ENCODE data around the gene FGD6.
"Not testable (repeated sequence)": the region's sequence is repeated elsewhere in the genome, so short reads cannot be mapped to it uniquely, and the experiment has no call there.

The FGD6 gene
- total RNA-seq, result 5.3 reads per million, percentile 20 among the genes with 10 or more reads in this experiment

DNA sequence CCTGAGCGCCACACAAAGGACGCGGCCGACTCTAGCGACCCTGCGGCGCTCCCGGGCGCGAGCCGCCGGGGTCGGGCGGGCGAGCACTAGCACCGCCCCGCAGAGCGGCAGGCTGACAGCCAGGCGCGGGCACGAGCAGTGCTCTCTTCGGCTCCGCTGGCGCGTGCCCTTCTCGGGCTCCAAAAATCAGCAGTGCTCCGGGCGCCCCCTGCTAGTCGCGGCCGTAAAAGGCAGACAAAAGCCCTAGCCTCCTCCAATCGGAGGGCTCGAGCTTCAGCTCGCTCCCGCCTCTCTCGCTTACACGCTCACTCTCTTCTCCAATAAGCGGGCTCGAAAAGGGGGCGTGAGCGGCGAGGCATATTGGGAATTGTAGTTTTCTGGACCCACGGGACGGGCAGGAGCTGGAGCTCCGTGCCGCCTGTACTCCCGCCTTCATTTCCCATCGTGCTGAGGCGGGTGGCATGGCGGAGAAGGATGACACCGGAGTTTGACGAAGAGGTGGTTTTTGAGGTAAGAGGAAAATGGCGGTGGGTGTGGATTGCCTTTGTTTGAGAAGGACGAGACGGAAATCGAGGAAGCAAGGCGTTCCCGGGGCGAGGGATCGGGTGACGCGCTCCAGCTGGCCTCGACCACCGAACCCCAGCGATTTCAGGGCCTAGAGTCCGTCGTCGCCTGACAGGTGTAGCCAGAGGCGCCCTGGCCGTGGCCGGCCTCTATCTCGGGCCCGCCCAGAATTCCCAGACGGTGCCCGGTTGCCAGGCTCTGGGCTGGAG lies at the start of gene FGD6, which contains the start of gene VEZT:
TSS of gene FGD6 (minus strand) at position 91 of the 773 bp plus-strand sequence. CDS start 227 bp downstream, outside the sequence.
TSS of gene VEZT (plus strand) at position 431 of the 773 bp plus-strand sequence. CDS start at position 475, 44 bp downstream.
- DNase-seq, result peak; percentile 96

DNA sequence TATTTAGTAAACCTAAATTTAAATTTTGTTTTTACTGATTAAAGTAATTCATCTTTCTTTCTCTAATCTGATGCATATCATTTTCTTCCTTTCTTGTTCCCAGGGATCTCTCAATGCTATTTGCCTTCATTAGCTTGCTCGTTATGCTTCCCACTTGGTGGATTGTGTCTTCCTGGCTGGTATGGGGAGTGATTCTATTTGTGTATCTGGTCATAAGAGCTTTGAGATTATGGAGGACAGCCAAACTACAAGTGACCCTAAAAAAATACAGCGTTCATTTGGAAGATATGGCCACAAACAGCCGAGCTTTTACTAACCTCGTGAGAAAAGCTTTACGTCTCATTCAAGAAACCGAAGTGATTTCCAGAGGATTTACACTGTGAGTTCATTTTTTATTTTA lies 49.0 kb upstream of the FGD6 start:
- no peak for DNase-seq

DNA sequence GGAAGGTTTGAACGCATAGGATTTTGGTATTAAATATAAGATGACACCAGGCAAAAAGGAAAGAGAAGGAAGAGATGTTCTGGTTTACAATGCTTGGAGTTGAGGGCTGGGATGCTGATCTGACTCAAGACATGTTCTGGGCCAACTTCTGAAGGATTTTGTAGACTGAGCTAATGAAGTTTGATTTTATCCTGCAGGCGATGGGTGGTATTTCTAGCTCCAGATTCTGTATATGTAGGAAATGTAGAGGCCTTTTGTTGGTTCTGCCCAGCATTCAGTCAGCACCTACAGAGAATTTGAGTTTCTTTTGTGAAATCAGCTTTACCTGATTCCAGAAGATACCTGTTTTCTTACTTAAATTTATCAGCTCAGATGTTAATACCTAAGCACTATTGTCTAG lies 48.5 kb upstream of the FGD6 start:
- no peak for DNase-seq

DNA sequence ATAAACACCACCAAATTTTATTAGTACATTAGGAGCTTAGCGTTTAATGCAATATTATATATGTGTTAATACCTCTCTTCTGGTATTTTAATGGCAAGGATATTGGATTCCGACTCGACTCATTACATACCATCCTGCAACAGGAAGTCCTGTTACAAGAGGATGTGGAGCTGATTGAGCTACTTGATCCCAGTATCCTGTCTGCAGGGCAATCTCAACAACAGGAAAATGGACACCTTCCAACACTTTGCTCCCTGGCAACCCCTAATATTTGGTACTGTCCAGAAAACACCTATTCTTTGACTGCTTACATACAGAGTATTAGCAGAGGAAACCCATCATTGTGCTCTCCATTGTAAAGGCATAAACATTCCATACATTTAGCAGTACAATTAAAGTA lies 45.5 kb upstream of the FGD6 start:
- DNase-seq, result no peak

DNA sequence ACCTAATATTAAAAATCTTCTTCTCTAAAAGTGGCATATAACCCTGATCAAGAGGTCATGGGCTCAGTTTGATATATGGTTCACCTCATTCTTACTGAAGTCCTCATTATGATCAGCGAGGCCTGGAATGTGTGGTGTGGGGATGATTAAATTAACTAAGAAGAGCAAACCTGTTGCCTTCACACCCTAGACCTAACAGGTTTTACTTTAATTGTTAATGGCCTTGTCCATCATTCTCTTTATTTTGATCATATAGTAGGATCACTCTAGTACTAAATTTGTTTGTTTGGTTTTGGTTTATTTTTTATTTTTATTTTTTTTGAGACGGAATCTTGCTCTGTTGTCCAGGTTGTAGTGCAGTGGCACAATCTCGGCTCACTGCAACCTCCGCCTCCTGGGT lies 43.8 kb upstream of the FGD6 start:
- DNase-seq, result no peak

DNA sequence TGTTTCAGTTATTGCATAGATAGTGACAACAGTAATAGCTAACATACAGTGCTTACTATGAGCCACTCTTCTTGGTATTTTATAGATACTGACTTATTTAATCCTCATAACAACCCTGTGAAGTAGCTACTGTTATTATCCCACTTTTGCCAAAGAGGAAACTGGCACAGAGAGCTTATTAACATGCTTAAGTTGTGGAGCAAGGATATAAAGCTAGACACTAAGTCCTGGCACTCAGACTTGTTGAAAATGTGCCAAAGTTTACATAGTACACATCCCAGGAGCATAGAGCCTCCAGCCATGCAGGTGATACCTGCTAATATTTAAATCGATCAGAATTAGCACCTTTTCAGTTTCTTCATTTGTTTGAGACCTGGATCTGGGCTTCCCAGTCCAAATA lies 42.1 kb upstream of the FGD6 start:
- no peak for DNase-seq

DNA sequence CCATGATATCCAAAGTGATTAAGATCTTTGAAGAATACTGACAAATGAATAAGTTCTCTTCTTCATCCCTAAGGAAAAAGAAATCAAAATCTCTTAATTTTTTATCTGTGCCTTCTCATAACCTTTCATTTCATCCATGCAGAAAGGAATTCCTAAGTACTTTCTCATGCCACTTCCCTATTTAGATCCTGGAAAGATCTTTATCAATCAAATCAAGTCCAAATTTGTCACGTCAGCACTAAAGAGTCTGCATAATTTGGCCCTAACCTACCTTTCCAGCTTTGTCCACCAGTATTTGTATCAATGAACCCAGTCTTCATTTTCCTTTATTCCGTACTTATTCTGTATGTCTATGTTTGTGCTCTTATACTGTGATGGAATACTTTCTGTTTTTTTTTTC lies 41.5 kb upstream of the FGD6 start:
- DNase-seq, result no peak

DNA sequence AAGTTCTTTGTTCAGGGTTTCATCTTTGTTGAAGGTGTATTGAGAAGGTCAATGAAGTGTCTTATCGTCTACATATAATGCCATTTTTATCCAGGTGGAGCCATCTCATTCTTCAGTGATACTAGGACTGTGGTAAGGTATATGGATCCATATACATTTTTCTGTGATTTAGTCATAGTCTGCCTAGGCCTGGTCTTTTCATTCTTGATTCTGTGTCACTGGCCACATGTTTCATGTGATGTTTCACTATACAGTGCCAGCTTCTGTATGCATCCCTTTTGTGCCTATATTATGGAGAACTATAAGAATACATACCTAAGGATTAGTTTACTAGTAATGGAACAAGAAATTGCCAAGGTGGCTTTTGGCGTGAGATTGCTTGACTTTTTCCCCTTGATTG lies 40.9 kb upstream of the FGD6 start:
- no peak for DNase-seq

DNA sequence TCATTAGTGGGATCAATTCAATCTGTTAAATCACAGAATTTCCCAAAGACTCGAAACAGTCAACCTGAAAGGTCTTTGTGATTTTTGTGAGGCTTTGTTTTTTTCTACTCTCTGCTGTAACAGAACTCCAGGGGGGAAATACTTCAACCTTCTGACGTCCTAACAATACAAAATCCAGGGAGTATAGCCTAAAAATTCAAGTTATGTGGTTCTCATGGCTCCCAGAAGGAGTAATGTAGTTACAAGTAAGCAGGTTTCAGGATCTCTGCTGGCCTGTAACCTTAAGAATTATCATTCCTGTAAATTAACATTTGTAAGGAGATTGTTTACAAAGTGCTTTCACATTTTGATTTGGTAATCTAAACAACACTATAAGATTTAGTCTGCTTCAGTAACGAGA lies 40.3 kb upstream of the FGD6 start:
- DNase-seq, result no peak

DNA sequence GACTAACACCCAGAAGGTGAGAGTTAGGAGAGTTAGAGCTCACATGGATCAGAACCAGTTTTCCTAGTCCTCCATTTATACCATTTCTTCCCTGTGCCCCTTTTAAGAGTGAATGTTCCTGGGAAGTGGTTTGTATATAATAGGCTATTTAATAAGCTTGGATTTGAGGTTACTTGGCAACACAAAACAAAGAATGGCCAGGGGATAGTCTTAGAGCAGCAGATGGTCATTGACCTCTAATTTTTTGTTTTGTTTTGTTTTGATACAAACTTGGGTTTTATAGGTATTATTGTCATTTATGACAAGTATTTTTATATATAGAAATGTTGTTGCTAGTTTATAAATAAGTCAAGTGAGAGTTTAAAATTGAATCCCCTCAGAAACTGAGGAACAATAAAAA lies 36.1 kb upstream of the FGD6 start:
- no peak for DNase-seq

DNA sequence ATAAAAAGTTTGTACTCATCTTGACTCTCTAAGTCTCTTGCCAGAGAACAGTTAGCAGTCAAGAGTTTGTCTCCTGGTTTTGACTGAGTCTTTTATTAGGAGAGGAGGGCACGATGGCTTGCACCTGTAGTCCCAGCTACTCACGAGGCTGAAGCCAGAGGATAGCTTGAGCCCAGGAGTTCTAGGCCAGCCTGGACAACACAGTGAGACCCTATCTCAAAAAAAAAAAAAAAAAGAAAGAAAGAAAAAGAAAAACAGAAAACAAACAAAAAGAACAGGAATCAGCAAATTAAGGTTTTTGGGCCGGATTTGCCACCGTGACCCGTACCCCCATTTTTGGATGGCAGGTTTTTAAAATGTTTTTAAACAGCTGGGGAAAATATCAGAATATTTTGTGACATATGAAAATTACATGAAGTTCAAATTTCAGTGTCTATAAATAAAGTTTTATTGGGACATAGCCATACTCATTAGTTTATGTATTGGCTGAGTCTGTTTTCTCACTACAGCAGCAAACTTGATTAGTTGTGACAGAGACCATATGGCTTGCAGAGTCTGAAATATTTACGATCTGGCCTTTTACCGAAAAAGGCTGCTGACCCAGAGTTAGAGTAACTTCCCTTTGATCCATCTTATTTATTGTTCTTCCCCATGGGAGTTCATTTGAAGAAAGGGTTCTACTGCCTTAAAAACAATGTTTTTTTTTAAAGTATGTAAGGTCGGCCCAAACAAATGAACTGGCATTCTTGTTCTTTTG lies 31.5 kb upstream of the FGD6 start:
- no peak for DNase-seq

DNA sequence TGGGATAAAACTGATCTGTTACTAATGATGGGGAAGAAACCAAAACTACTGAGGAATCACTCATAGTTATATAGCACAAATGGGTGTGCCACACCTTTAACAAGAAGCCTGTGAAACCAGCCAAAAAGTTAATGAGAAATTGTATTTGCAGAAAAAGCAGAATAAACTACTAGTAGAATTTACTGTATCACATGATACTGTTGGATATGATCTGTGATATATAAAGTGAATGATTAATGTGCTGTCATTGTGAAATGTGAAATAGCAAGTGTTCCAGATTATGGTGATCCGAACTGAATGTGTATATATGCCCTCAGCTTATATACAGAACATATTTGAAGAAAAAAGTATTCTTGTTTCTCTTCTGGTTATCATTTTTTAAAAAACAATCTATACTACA lies 30.8 kb upstream of the FGD6 start:
- DNase-seq, result no peak

DNA sequence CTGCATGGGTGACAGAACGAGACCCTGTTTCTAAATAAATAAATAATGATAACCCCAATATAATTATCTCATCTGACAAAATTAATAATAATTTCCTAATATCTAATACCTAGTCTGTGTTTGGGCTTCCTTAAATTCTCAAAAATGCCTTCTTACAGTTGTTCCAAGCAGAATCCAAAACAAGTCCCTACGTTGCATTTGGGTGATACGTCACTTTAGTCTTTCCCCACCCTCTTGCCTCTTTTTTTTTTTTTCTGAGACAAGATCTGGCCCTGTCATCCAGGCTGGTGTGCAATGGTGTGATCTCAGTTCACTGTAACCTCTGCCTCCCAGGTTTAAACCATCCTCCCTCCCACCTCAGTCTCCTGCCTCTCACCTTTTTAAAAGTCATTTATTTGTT lies 27.1 kb upstream of the FGD6 start:
- DNase-seq, result no peak

DNA sequence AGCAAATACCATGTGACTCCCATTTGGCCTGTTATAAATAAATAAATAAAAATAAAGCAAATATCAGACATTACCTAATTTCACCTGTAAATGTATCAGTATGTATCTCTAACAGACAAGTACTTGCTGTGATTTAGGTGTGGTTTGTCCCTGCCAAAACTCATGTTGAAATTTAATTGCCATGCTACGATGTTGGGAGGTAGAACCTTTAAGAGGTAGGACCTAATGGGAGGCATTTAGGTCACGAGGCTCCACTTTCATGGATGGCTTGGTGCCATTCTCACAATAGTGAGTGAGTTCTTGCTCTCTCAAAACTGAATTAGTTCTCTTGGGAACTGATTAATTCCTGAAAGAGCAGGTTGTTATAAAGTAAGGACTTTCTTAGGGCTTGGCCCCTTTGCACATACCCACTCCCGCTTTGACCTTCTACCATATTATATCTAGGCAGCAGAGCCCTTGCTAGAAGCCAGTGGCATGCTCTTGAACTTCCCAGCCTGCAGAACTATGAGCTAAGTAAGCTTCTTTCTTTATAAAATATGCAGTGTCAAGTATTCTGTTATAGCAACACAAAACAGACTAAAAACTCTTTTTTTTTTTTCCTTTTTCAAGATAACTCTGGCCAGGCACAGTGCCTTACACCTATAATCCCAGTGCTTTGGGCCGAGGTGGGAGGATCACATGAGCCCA lies 26.4 kb upstream of the FGD6 start:
- DNase-seq, result no peak

DNA sequence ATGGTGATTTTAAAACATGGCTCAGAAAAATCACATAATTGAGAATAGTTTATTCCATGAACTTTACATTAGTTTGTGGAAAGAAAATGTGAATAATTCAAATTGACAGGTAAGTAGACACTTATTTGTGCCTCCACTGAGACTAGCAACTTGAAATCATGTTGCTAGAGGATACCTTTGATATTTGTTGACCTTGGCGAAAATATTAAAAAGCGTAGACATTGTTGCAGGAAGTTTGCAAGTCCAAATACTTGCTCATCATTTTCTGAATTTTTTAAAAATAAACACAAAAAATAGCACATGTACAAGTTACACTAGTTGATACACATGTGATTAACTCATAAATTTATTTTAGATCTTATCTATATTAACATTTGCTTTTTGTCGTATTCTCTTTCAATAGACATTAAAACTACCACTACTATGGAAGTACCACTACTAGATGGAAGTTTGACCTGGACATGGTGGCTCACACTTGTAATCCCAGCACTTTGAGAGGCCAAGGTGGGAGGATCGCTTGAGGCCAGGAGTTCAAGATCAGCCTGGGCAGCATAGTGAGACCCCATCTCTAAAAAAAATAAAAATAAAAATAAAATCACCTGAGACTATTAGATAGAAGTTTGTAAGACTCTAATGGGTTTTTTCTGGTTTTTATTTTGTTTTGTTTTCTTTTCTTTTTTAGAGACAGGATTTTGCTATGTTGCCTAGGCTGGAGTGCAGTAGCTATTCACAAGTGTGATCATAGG lies 24.7 kb upstream of the FGD6 start:
- DNase-seq, result no peak

DNA sequence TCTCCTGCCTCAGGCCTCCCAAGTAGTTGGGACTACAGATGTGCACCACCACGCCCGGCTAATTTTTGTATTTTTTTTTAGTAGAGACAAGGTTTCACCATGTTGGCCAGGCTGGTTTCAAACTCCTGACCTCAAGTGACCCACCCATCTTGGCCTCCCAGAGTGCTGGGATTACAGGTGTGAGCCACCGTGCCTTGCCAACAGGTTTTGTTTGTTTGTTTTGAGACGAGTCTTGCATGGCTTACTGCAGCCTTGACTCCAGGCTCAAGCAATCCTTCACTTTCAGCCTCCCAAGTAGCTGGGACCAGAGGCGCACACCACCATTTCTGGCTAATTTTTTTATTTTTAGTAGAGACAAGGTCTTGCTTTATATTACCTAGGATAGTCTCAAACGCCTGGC lies 23.9 kb upstream of the FGD6 start:
- not testable (repeated sequence) for DNase-seq

DNA sequence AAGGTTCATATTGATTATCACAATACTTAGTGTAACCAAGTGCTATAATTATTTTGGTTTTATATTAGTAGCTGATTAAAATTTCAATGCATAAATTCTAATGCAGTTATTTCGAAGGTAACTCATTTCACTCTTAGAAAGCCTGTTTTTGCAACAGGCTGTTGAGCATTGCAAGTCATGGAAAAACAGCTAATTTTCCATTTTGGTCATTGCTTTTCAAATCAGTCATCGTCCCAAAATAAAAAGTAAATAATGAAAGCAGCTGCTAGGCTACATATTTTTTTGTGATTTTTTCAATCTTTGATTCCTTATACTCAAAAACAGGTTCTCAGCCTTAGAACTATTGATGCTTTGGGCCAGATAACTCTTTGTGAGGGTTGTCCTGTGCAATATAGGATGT lies 23.3 kb upstream of the FGD6 start:
- DNase-seq, result no peak

DNA sequence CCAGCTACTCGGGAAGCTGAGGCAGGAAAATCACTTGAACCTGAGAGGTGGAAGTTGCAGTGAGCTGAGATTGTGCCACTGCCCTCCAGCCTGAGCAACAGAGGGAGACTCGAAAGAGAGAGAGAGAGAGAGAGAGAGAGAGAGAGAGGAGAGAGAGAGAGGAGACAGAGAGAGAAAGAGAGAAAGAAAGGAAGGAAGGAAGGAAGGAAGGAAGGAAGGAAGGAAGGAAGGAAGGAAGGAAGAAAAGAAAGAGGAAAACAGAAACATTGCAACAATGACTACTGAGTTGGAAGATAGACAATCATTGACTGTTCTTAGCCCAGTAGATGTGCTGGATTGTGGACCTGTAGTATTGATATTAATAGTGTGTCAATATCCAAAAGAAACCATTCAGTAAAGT lies 22.6 kb upstream of the FGD6 start:
- not testable (repeated sequence) for DNase-seq

DNA sequence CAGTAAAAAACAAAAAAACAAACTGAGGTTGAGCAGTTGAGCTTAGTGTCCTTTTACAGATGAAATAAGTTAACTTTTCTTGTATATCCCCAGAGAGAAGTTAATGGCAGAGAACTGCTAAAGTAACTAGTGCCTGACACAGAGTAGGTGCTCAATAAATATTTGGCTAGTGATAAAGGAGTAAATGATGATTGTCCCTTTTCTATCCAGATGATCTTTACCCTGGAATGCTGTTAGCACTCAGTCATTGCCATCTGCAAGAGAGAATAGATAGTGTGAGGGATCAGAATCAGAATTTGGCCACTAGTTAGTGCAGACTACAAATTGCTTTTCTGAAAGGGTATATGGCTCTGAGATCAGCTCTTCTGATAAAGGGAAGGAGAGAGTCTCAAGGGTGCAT lies 21.9 kb upstream of the FGD6 start:
- no peak for DNase-seq

DNA sequence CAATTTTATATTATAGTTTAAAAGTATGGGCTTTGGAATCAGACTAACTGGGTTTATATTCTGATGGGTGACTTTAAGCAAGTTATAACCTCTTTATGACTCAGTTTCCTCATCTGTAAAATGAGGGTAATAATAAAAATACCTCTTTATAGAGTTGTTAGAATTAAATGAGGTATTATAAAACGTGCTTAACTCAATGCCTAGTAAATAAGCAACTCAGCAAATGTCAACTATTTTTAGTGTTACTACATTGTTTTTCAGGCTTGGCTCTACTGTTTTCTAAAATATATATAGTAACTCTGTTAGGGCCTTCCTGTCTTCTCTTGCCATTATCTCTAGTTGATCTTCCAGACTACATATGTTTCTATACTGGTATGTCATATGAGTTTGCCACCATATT lies 20.9 kb upstream of the FGD6 start:
- DNase-seq, result no peak

DNA sequence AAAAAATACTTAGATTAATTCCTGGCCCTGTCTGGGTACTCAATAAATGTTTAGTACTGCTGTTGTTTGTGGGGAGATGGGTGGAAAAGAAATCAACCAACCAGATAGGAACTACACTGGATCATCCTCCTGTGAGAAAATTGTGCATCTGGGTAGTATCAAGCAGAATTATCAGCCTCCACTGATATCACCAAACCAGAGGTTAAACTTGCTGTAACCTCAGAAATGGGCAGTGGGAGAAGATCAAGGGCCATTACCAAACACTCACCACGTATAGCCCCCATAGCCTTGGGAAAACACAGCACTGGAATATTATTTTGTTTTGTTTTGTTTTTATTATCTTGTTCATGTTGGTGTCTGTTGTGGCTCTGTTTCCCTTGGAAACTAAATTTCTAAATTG lies 20.0 kb upstream of the FGD6 start:
- DNase-seq, result no peak

DNA sequence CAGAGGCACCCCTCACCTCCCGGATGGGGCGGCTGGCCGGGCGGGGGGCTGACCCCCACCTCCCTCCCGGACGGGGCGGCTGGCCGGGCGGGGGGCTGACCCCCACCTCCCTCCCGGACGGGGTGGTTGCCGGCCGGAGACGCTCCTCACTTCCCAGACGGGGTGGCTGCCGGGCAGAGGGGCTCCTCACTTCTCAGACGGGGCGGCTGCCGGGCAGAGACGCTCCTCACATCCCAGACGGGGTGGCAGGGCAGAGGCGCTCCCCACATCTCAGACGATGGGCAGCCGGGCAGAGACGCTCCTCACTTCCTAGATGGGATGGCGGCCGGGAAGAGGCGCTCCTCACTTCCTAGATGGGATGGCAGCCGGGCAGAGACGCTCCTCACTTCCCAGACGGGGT lies 18.4 kb upstream of the FGD6 start:
- DNase-seq, result not testable (repeated sequence)

DNA sequence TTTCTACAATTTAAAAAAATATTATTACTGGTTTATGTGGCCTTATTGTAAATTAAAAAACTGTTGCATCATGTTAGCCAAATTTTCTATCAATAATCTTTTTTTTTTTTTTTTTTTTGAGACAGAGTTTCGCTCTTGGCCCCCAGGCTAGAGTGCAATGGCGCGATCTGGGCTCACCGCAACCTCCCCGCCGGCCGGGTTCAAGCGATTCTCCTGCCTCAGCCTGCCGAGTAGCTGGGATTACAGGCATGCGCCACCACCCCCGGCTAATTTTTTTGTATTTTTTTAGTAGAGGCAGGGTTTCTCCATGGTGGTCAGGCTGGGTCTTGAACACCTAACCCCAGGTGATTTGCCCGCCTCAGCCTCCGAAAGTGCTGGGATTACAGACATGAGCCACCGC lies 16.9 kb upstream of the FGD6 start:
- not testable (repeated sequence) for DNase-seq

Data from effector CD4-positive, alpha-beta T cell (primary cell).